ENCODE results near the gene NOM1. TPM values are rescaled to one million over a fixed set of nuclear protein-coding genes. Genes with fewer than 3 reads are reported as not detected.

The NOM1 gene
- total and polyA plus RNA-seq, 2 experiments from 2014 or later: 9.0 to 9.7 TPM

DNA sequence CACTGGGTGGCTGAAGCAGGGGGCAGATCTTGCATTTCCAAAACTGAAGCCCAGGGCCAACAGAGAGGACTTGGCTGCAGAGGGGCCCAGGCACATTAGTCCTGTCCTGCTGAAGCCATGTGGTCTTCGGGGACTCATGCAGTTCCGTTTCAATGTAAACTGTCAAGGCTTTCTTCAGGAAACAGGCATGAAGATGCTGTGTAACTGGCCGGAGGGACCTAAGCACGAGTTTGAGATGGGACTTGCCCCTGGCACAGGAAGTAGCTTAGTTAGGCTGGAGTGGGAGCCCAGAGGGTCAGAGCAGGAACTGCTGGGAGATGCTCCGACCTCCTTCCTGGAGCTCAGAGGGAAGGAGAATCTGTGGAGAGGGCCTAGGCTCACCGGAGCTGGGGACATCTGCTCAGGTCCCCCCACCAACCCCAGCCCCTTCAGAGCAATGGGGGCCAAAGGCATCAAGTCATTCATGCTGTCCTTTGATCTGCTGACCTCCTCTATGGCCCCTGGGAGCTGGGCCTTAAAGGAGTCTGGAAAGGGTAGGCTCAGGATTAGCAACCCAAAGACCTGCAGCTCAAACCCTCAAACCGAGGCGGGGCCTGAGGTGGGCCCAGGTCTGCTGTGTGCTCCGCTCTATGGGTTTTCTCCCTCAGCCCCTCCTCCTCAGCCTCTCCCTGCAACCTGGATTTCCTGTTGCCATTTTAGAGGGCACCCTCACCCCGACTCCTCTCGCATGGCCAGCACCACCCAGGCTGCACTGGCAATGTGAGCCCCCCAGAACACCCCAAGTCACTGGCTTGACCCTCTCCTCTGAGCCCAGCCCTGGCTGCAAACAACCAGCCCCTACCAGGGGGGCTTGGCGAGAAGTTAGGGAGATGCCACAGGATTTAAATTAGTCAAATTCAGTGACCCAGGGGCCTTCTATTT is 65.4 kb downstream of the NOM1 start:
- Histone ChIP-seq H3K4me1 (ENCODE audit: insufficient read depth) (peaks cover 15% of the 10 kb centered on the region), H3K9me3 (ENCODE audit: low read depth) (no peaks in the 10 kb centered on the region), H2AFZ (no peak overlapping the region), H3K27ac (no peak overlapping the region), H3K4me3 (no peak overlapping the region), H3K79me2 (no peaks in the 10 kb centered on the region), H4K20me1 (ENCODE audit: insufficient read depth, poor library complexity, severe bottlenecking) (no peaks in the 10 kb centered on the region), H3K9me2 (replicated peaks; ENCODE audit: insufficient read depth) (no peaks in the 10 kb centered on the region), H3K36me3 (replicated peaks; ENCODE audit: insufficient read depth, low read depth) (no peaks in the 10 kb centered on the region), H3K27me3 (peaks cover 92% of the 10 kb centered on the region), H3K4me2 (no peak overlapping the region)
- DNase-seq (ENCODE audit: low spot score): no peak
- TF ChIP-seq, protein P1, sequence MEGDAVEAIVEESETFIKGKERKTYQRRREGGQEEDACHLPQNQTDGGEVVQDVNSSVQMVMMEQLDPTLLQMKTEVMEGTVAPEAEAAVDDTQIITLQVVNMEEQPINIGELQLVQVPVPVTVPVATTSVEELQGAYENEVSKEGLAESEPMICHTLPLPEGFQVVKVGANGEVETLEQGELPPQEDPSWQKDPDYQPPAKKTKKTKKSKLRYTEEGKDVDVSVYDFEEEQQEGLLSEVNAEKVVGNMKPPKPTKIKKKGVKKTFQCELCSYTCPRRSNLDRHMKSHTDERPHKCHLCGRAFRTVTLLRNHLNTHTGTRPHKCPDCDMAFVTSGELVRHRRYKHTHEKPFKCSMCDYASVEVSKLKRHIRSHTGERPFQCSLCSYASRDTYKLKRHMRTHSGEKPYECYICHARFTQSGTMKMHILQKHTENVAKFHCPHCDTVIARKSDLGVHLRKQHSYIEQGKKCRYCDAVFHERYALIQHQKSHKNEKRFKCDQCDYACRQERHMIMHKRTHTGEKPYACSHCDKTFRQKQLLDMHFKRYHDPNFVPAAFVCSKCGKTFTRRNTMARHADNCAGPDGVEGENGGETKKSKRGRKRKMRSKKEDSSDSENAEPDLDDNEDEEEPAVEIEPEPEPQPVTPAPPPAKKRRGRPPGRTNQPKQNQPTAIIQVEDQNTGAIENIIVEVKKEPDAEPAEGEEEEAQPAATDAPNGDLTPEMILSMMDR (IDR thresholded peaks at IDR 0.05; ENCODE audit: poor library complexity): no peak
- TF ChIP-seq EZH2phosphoT487 (IDR thresholded peaks at IDR 0.05; ENCODE audit: low read depth, severe bottlenecking, unreplicated experiment) (no peak), EZH2 (IDR thresholded peaks at IDR 0.05; ENCODE audit: borderline replicate concordance) (no peak)
- WGBS (ENCODE audit: low lambda C conversion rate, missing lambda C conversion rate): 63% methylated on average over 12 of the region's 12 CpGs

DNA sequence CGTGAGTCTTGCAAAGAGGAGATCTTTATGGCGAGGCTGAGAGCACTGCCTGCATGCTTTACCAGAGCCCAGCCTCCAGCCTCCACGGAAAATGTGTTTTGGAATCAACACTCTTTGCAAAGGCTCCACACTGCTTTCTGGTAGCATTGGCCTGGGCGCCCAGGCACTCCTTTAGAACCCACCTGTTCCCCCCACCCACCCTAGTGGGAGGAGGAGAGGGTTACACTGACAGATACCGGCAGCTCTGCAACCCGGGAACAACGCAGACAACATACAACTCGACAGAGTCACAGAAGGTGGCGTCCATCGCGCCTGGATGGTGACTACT is 66.5 kb downstream of the NOM1 start:
- Histone ChIP-seq H2AFZ (no peak overlapping the region), H3K27ac (no peak overlapping the region), H3K9me3 (ENCODE audit: low read depth) (no peaks in the 10 kb centered on the region), H3K4me3 (no peak overlapping the region), H3K4me1 (ENCODE audit: insufficient read depth) (peaks cover 16% of the 10 kb centered on the region), H3K27me3 (peaks cover 100% of the 10 kb centered on the region), H3K9me2 (replicated peaks; ENCODE audit: insufficient read depth) (no peaks in the 10 kb centered on the region), H3K36me3 (replicated peaks; ENCODE audit: insufficient read depth, low read depth) (no peaks in the 10 kb centered on the region), H4K20me1 (ENCODE audit: insufficient read depth, poor library complexity, severe bottlenecking) (no peaks in the 10 kb centered on the region), H3K79me2 (no peaks in the 10 kb centered on the region), H3K4me2 (no peak overlapping the region)
- no peak for DNase-seq (ENCODE audit: low spot score)
- 21% methylated on average over 11 of the region's 11 CpGs for WGBS (ENCODE audit: low lambda C conversion rate, missing lambda C conversion rate)
- TF ChIP-seq EZH2 (IDR thresholded peaks at IDR 0.05; ENCODE audit: borderline replicate concordance): no peak
- TF ChIP-seq EZH2phosphoT487 (IDR thresholded peaks at IDR 0.05; ENCODE audit: low read depth, severe bottlenecking, unreplicated experiment): no peak
- TF ChIP-seq, protein P1 (IDR thresholded peaks at IDR 0.05; ENCODE audit: poor library complexity): no peak

DNA sequence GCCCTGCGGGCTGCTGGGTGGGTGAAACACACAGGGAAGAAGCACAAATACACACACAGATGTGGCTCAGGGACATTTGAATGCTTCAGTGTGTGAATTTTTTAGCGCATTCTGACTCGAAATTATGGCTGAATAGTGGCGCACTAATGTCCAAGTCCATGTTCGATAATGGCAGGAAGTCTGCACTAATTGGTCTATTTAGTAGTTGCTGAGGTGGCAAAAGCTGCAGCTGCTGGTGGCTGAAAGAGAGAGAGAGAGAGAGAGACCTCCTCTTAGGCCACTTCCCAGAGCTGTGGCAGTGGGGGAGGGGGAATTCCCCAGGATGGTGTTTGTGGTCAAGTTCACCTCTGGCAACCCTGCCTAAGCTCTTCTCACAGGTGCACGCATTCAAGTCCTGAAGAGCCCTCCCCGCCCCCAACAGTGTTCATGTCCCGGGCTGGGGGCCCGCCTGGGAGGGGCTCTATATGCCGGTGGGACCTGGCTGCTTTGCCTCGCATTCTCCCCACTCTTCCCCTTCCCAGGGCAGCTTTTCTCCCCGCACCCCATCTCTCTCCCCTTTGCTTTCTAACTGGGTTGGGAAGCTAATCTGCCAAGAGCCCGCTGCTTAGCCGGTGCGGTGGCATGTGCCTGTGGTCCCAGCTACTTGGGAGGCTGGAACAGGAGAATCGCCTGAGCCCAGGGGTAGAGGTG is 67.0 kb downstream of the NOM1 start:
- H3K27ac ChIP-seq: no peak overlapping the region
- H3K4me1 ChIP-seq (ENCODE audit: insufficient read depth): peaks cover 13% of the 10 kb centered on the region
- H2AFZ ChIP-seq: no peak overlapping the region
- no peak overlapping the region for H3K4me2 ChIP-seq
- H3K9me2 ChIP-seq (replicated peaks; ENCODE audit: insufficient read depth): no peaks in the 10 kb centered on the region
- H3K36me3 ChIP-seq (replicated peaks; ENCODE audit: insufficient read depth, low read depth): no peaks in the 10 kb centered on the region
- H4K20me1 ChIP-seq (ENCODE audit: insufficient read depth, poor library complexity, severe bottlenecking): no peaks in the 10 kb centered on the region
- no peak overlapping the region for H3K4me3 ChIP-seq
- WGBS (ENCODE audit: low lambda C conversion rate, missing lambda C conversion rate): 16% methylated on average over 16 of the region's 16 CpGs
- H3K27me3 ChIP-seq: peaks cover 100% of the 10 kb centered on the region
- DNase-seq (ENCODE audit: low spot score): no peak
- no peaks in the 10 kb centered on the region for H3K9me3 ChIP-seq (ENCODE audit: low read depth)
- no peaks in the 10 kb centered on the region for H3K79me2 ChIP-seq
- TF ChIP-seq, protein P1 (IDR thresholded peaks at IDR 0.05; ENCODE audit: poor library complexity): no peak
- TF ChIP-seq EZH2 (IDR thresholded peaks at IDR 0.05; ENCODE audit: borderline replicate concordance) (no peak), EZH2phosphoT487 (IDR thresholded peaks at IDR 0.05; ENCODE audit: low read depth, severe bottlenecking, unreplicated experiment) (no peak)

Data from hepatocyte (in vitro differentiated cells).